ENCODE measurements around the gene PAPSS1.

Gene PAPSS1

GRCh38 chr4:107631560-107631959 is 88.5 kb downstream of the PAPSS1 start:
- no peak overlapping the region for H3K4me3 ChIP-seq (ENCODE audit: low read depth, low read length)

- H3K4me3 ChIP-seq (ENCODE audit: low read depth, low read length): no peak overlapping the region
Observed at GRCh38 chr4:107630185-107630705, 89.8 kb downstream of the PAPSS1 start.

- no peak overlapping the region for H3K4me3 ChIP-seq (ENCODE audit: low read depth, low read length)
Observed at GRCh38 chr4:107629318-107629717, 90.7 kb downstream of the PAPSS1 start.

GRCh38 chr4:107625391-107625902 is 94.6 kb downstream of the PAPSS1 start:
- H3K4me3 ChIP-seq (ENCODE audit: low read depth, low read length): no peak overlapping the region

- no peak overlapping the region for H3K4me3 ChIP-seq (ENCODE audit: low read depth, low read length)
Observed at GRCh38 chr4:107624024-107624423, 96.0 kb downstream of the PAPSS1 start.

- no peak overlapping the region for H3K4me3 ChIP-seq (ENCODE audit: low read depth, low read length)
Observed at GRCh38 chr4:107622006-107622405, 98.0 kb downstream of the PAPSS1 start.

GRCh38 chr4:107619731-107620130 is 100.3 kb downstream of the PAPSS1 start:
- H3K4me3 ChIP-seq (ENCODE audit: low read depth, low read length): no peak overlapping the region

GRCh38 chr4:107619066-107619465 is 101.0 kb downstream of the PAPSS1 start:
- H3K4me3 ChIP-seq (ENCODE audit: low read depth, low read length): no peak overlapping the region

GRCh38 chr4:107618656-107619055 is 101.4 kb downstream of the PAPSS1 start:
- no peak overlapping the region for H3K4me3 ChIP-seq (ENCODE audit: low read depth, low read length)

- H3K4me3 ChIP-seq (ENCODE audit: low read depth, low read length): no peak overlapping the region
Observed at GRCh38 chr4:107616838-107617389, 103.1 kb downstream of the PAPSS1 start.

- H3K4me3 ChIP-seq (ENCODE audit: low read depth, low read length): no peak overlapping the region
Observed at GRCh38 chr4:107615809-107616208, 104.2 kb downstream of the PAPSS1 start.

GRCh38 chr4:107603430-107603829 is 116.6 kb downstream of the PAPSS1 start:
- no peak overlapping the region for H3K4me3 ChIP-seq (ENCODE audit: low read depth, low read length)

- H3K4me3 ChIP-seq (ENCODE audit: low read depth, low read length): no peak overlapping the region
Observed at GRCh38 chr4:107600983-107601382, 119.1 kb downstream of the PAPSS1 start.

GRCh38 chr4:107600436-107600835 is 119.6 kb downstream of the PAPSS1 start:
- no peak overlapping the region for H3K4me3 ChIP-seq (ENCODE audit: low read depth, low read length)

GRCh38 chr4:107599841-107600240 is 120.2 kb downstream of the PAPSS1 start:
- H3K4me3 ChIP-seq (ENCODE audit: low read depth, low read length): no peak overlapping the region

- H3K4me3 ChIP-seq (ENCODE audit: low read depth, low read length): no peak overlapping the region
Observed at GRCh38 chr4:107593230-107593629, 126.8 kb downstream of the PAPSS1 start.

GRCh38 chr4:107592519-107592918 is 127.5 kb downstream of the PAPSS1 start:
- H3K4me3 ChIP-seq (ENCODE audit: low read depth, low read length): no peak overlapping the region

- no peak overlapping the region for H3K4me3 ChIP-seq (ENCODE audit: low read depth, low read length)
Observed at GRCh38 chr4:107589269-107589668, 130.8 kb downstream of the PAPSS1 start.

GRCh38 chr4:107586371-107586770 is 133.7 kb downstream of the PAPSS1 start:
- H3K4me3 ChIP-seq (ENCODE audit: low read depth, low read length): no peak overlapping the region

GRCh38 chr4:107579099-107579498 is 140.9 kb downstream of the PAPSS1 start:
- H3K4me3 ChIP-seq (ENCODE audit: low read depth, low read length): no peak overlapping the region

- H3K4me3 ChIP-seq (ENCODE audit: low read depth, low read length): no peak overlapping the region
Observed at GRCh38 chr4:107578321-107578720, 141.7 kb downstream of the PAPSS1 start.

- no peak overlapping the region for H3K4me3 ChIP-seq (ENCODE audit: low read depth, low read length)
Observed at GRCh38 chr4:107577743-107578142, 142.3 kb downstream of the PAPSS1 start.

GRCh38 chr4:107575243-107575642 is 144.8 kb downstream of the PAPSS1 start:
- no peak overlapping the region for H3K4me3 ChIP-seq (ENCODE audit: low read depth, low read length)

Measured in iPS-11a (cell line).